ENCODE data around the gene KRTAP17-1.

KRTAP17-1 gene

DNA sequence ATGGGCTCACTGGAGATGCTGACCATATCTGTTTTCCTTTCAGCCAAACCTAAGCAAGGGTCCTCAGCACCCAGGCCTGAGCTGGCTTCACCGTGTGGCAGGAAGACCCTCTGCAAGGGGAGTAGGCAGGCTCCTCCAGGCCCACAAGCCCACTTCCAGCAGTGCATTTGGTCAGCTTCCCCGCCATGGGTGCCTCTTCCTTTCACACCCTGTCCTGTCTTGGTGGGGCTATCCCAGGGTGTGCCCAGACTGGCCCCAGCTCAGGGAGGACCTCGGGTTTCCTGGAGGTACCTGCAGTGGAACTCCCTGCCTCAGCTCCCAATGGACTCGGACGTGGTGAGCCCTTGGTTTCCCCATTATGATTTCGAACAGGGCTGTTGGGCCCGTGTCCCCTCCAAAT, 12.7 kb upstream of the KRTAP17-1 start:
- Histone ChIP-seq H3K27ac (ENCODE audit: low read length) (no peak overlapping the region), H3K9ac (ENCODE audit: low read length) (no peak overlapping the region), H3K9me3 (ENCODE audit: control insufficient read depth, low read depth, low read length) (no peaks in the 10 kb centered on the region), H3K4me3 (ENCODE audit: low read length) (no peak overlapping the region), H3K27me3 (ENCODE audit: control insufficient read depth, insufficient read depth, low read length) (no peaks in the 10 kb centered on the region), H3K36me3 (ENCODE audit: control insufficient read depth, low read depth, low read length) (no peaks in the 10 kb centered on the region), H3K4me1 (ENCODE audit: control insufficient read depth, low read depth, low read length) (no peaks in the 10 kb centered on the region)

DNA sequence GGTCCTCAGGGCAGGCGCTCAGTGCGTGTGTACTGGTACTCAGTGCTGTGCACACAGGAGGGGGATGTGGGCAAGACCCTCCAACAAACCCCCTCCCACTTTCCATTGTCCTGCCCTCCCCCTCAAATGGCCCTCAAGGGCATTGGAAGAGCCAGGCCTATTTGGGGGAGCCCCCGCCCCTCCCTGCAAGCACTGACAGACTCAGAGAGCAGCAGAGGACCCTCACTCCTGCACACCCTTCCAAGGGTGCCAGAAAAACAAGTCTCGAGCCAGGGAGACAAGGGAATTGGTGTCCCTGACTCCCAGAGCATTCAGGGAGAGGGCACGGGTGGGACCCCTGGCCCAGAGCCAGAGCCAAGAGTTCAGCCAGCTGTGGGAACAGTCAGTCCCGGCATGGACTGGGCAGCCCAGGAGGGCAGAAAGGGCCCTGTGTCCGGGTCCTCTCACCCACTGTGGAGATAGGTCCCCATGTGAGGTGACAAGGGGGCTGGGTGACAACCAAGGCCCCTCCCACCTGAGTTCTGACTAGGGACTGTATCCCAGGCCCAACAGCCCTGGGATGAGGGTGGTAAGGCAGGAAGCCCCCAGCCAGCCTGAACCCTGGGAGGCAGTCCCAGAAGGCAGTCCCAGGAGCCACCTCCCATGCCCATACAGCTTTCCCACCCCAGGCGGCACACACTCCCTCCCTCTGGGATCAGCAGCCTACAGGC, 12.1 kb upstream of the KRTAP17-1 start:
- Histone ChIP-seq H3K9me3 (ENCODE audit: control insufficient read depth, low read depth, low read length) (no peaks in the 10 kb centered on the region), H3K36me3 (ENCODE audit: control insufficient read depth, low read depth, low read length) (no peaks in the 10 kb centered on the region), H3K27ac (ENCODE audit: low read length) (no peak overlapping the region), H3K27me3 (ENCODE audit: control insufficient read depth, insufficient read depth, low read length) (no peaks in the 10 kb centered on the region), H3K4me1 (ENCODE audit: control insufficient read depth, low read depth, low read length) (no peaks in the 10 kb centered on the region), H3K9ac (ENCODE audit: low read length) (no peak overlapping the region), H3K4me3 (ENCODE audit: low read length) (no peak overlapping the region)

DNA sequence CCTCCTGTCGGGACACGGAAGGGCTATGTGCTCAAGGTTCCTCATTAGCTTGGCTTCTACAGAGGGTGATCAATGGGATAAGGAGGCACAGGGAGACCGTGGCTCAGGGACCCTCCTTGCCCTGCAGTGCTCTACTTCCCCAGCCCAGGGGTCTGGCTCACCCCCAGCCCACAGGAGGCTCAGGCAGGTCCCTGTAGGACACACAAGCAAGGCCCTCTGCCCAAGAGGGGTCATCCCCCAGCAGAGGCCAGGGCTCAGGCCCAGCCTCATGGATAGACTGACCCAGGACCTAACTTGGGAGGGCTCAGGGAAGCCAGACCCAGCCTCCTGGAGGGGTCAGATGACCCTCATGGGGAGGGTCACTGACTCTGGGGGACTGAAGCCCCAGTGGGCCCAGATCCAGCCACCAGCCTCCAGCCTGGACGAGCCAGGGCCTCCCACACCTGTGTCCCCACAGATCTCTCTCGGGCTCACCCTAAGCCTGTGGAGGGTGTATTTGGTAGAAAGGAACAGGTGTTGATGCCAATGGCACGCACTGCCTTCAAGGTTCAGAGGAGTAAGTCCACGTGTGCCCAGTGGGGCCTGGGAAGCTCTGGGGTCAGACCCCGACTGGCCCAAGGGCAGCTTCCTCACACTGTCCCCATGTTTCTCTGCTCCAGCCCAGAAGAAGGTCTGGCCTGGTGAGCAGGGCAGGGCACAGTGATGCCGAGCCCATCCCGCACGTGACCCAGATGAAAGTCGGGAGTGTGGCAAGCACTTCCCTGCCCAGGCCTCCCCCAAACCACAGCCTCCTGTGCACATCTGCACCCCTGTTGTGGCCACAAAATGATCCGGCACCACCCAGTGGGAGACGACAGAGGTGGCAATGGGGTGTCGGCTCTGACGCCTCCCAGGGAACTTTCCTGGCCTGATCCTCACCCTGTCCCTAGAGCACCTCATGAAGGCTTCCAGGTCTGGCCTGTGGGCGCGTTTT, 10.9 kb upstream of the KRTAP17-1 start:
- Histone ChIP-seq H3K9me3 (ENCODE audit: control insufficient read depth, low read depth, low read length) (no peaks in the 10 kb centered on the region), H3K36me3 (ENCODE audit: control insufficient read depth, low read depth, low read length) (no peaks in the 10 kb centered on the region), H3K9ac (ENCODE audit: low read length) (no peak overlapping the region), H3K4me3 (ENCODE audit: low read length) (no peak overlapping the region), H3K27ac (ENCODE audit: low read length) (no peak overlapping the region), H3K27me3 (ENCODE audit: control insufficient read depth, insufficient read depth, low read length) (no peaks in the 10 kb centered on the region), H3K4me1 (ENCODE audit: control insufficient read depth, low read depth, low read length) (no peaks in the 10 kb centered on the region)

DNA sequence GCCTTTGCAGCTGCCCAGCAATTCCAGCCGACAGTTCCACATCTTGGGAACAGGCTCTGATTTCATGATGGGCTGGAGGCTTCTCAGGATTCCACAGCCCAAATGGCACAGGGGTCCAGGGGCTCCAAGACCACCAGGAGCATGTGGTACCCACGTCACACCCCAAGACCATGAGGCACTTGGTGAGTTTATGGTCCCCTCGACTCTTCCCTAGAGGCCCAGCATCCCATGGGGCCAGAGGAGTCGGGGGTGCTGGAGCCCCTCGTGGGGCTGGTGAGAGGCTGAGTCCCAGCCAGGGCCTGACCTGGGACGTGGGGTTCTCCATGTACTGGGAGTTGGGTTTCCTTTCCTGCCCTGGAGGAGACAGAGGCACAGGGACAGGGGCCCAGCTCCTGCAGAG, 10.1 kb upstream of the KRTAP17-1 start:
- Histone ChIP-seq H3K36me3 (ENCODE audit: control insufficient read depth, low read depth, low read length) (no peaks in the 10 kb centered on the region), H3K9me3 (ENCODE audit: control insufficient read depth, low read depth, low read length) (no peaks in the 10 kb centered on the region), H3K27ac (ENCODE audit: low read length) (no peak overlapping the region), H3K4me3 (ENCODE audit: low read length) (no peak overlapping the region), H3K9ac (ENCODE audit: low read length) (no peak overlapping the region), H3K27me3 (ENCODE audit: control insufficient read depth, insufficient read depth, low read length) (no peaks in the 10 kb centered on the region), H3K4me1 (ENCODE audit: control insufficient read depth, low read depth, low read length) (no peaks in the 10 kb centered on the region)

DNA sequence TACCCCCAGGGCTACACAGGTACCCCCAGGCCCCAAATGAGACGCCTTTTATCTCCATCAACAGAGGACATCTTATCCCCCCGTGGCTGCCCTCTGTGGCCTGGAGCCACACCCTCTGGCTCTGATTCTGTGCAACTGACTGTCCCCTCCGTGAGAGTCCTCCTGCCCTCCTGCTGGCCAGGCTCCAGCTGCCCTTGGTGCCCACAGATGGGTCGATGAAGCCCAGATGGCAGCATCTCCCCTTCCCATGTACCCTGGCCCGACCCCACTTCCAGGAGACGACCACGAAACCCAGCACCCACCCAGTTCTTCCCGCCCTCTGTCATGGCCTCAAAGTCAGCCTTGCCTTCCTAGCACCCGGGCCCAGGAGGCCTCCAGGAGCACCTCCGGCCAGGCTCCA, 9.6 kb upstream of the KRTAP17-1 start:
- H3K4me3 ChIP-seq (ENCODE audit: low read length): no peak overlapping the region
- H3K9ac ChIP-seq (ENCODE audit: low read length): no peak overlapping the region
- no peaks in the 10 kb centered on the region for H3K9me3 ChIP-seq (ENCODE audit: control insufficient read depth, low read depth, low read length)
- H3K27me3 ChIP-seq (ENCODE audit: control insufficient read depth, insufficient read depth, low read length): no peaks in the 10 kb centered on the region
- no peaks in the 10 kb centered on the region for H3K4me1 ChIP-seq (ENCODE audit: control insufficient read depth, low read depth, low read length)
- H3K27ac ChIP-seq (ENCODE audit: low read length): no peak overlapping the region
- no peaks in the 10 kb centered on the region for H3K36me3 ChIP-seq (ENCODE audit: control insufficient read depth, low read depth, low read length)

DNA sequence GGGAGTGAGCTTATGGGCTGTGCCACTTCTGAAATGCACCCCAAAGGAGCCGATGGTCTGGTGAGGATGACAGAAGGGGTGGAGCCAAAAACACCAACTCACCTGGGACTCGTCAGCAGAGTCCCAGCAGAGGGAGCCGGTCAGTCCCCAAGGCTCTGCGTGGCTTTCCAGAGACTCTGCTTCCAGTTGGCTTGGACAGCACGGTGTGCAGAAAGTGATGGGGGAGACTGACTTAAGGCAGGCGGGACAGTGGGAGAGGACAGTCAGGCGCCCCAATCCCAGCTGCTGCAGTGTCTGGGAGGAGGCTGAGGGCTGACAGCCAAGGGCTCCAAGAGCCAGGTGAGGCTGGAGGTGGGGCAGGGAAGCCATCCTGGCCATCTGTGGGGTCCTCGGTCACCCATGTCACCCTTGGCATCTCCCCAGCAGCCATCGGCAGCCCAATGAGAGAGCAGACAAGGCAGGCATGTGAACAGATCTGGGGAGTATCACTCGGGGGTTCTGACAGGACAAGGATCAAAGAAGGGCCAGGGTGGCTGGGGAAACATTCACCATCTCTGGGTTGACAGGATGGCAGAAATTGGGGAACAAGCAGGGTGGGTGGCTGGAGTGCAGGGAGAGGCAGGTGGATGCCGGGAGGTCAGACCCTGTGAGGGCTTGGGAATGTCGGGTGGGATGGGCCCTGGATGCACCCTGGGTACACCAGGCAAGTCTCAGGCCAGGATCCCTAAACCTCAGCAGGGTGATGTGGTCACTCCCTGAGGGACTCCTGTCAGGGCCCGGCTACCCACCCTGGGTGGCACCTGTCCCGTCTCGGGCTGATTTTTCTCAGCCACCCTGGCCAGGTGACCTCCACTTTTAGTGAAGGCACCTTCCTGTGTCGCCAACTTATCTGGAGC, 8.9 kb upstream of the KRTAP17-1 start:
- no peaks in the 10 kb centered on the region for H3K36me3 ChIP-seq (ENCODE audit: control insufficient read depth, low read depth, low read length)
- no peak overlapping the region for H3K9ac ChIP-seq (ENCODE audit: low read length)
- H3K9me3 ChIP-seq (ENCODE audit: control insufficient read depth, low read depth, low read length): peaks cover 5% of the 10 kb centered on the region
- no peak overlapping the region for H3K4me3 ChIP-seq (ENCODE audit: low read length)
- no peaks in the 10 kb centered on the region for H3K4me1 ChIP-seq (ENCODE audit: control insufficient read depth, low read depth, low read length)
- no peaks in the 10 kb centered on the region for H3K27me3 ChIP-seq (ENCODE audit: control insufficient read depth, insufficient read depth, low read length)
- H3K27ac ChIP-seq (ENCODE audit: low read length): no peak overlapping the region

DNA sequence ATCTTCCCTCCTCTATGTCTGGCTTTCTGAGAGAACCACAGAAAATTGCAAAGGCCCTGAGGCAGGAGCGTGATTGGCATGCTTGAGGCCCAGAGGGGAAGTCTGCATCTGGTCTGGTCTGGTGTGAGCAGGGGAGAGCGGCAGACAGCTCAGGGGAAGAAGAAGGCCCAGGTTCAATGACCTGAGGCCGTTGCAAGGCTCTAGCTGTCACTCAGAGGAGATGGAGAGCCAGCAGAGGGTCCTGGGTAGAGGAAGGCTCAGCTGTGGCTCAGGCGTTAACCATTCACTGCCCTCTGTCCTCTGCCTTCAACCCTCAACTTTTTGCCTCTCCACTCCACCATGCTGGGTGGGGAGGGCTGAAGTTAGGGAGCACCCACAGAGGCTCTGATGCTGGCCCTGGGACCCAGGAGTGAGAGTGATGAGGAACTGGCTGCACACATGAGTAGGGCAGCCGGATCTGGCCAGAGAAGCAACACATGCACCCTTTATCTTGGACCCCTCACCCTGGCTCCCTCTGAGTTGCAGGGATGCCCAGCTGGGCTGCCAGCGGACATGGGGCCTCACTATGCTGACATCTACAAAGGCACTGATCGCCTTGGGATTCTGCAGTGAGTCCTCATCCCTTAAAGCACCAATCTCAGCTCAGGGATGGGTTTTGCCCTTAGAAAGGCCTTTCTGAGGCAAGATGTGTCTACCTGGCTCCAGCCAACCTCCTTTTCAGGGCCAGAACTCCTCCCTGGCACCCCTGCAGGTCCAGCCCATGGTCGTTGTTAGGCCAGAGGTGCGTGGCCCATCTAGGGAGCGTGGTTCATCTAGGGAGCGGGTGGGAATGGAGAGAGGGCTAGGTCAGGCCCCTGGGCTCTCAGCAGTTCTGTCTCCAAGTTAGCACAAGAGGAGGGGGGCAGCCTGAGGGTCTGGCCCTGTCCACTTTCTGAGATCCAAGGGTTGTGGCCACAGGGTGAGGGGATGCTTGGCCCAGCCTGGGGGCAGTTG, 7.7 kb upstream of the KRTAP17-1 start:
- Histone ChIP-seq H3K9me3 (ENCODE audit: control insufficient read depth, low read depth, low read length) (peaks cover 8% of the 10 kb centered on the region), H3K27me3 (ENCODE audit: control insufficient read depth, insufficient read depth, low read length) (no peaks in the 10 kb centered on the region), H3K36me3 (ENCODE audit: control insufficient read depth, low read depth, low read length) (no peaks in the 10 kb centered on the region), H3K27ac (ENCODE audit: low read length) (no peak overlapping the region), H3K9ac (ENCODE audit: low read length) (no peak overlapping the region), H3K4me1 (ENCODE audit: control insufficient read depth, low read depth, low read length) (no peaks in the 10 kb centered on the region), H3K4me3 (ENCODE audit: low read length) (no peak overlapping the region)

DNA sequence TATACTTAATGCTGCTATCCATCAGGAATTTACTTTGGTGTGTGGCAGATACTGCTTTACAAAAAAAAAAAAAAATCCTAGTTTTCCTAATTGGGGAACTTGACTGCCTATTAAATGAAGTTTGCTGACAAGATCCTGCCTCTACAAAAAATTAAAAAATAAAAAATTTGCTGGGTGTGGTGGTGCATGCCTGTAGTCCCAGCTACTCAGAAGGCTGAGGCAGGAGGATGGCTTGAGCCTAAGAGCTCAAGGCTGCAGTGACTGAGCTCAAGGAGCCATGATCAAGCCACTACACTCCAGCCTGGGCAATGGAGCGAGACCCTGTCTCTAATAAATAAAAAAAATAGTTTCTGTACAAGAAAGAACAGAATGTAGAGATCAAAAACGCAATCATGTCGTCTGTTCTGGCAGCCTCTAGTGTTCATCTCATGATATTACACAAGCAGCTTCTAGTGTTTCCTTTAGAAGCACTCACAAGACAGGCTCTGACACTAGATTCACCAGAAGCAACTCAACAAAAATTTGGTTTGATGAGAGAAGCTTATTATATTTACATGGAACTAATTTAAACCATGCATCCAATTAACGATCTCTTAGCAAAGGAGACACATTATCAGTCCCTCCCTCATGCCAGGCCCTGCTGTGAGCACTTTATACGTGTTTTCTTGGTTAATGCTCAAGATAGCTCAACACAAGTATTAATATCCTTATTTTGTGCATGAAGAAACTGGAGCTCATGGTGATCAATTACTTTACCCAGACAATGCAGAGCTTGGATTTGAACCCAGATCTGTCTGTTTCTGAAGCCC, 6.8 kb upstream of the KRTAP17-1 start:
- H3K9ac ChIP-seq (ENCODE audit: low read length): no peak overlapping the region
- no peaks in the 10 kb centered on the region for H3K27me3 ChIP-seq (ENCODE audit: control insufficient read depth, insufficient read depth, low read length)
- no peak overlapping the region for H3K27ac ChIP-seq (ENCODE audit: low read length)
- H3K4me1 ChIP-seq (ENCODE audit: control insufficient read depth, low read depth, low read length): no peaks in the 10 kb centered on the region
- no peak overlapping the region for H3K4me3 ChIP-seq (ENCODE audit: low read length)
- peaks cover 8% of the 10 kb centered on the region for H3K9me3 ChIP-seq (ENCODE audit: control insufficient read depth, low read depth, low read length)
- H3K36me3 ChIP-seq (ENCODE audit: control insufficient read depth, low read depth, low read length): no peaks in the 10 kb centered on the region

DNA sequence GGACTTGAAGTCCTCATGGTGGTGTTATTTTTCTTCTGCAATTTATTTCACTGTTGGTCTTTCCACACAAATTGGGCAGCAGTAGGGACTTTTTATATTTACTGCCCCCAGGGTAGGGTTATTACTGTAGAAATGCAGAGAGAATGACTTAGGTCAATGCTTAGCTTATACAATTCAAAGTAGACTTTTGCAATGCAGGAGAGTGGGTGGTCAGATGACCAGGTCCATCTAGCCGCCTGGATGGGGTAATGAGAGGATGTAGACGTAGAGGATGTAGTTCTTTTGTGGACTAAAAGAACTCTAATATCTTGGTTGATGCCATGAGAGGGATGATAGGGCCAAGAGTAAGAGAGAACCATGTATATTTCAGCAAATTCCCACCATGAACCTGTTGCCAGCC, 2.7 kb upstream of the KRTAP17-1 start:
- peaks cover 8% of the 10 kb centered on the region for H3K9me3 ChIP-seq (ENCODE audit: control insufficient read depth, low read depth, low read length)
- H3K9ac ChIP-seq (ENCODE audit: low read length): no peak overlapping the region
- no peaks in the 10 kb centered on the region for H3K4me1 ChIP-seq (ENCODE audit: control insufficient read depth, low read depth, low read length)

DNA sequence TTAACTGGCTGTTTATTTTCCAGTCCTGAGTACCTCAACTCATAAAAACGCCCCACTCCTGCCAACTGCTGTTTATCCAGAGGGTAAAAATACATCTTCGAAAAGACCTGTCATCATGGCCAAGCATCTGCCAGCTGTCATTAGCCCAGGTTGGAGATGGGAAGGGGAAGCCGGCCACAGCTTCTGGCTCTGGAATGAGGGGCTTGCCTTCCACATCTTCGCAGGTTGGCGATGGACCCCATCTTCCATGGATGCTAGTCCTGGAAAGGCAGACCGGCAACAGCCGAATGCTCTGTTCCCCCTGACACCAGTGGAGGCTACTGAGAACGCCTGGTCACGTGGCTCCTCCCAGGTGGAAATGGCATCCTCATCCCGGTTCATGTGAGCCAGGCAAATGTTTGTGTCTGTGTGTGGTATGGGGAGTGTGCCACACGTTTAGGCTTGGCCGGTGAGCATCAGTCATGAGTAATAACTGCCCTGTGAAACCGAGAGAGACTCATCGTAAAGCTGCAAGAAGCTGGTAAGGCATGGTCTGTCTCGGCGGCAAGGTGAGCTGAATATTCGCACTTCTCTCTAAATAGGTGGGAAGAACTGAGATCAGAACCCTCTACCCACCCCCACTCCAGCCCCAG, 420 bp upstream of the KRTAP17-1 start:
- peaks cover 8% of the 10 kb centered on the region for H3K9me3 ChIP-seq (ENCODE audit: control insufficient read depth, low read depth, low read length)
- H3K27ac ChIP-seq (ENCODE audit: low read length): no peak overlapping the region
- no peaks in the 10 kb centered on the region for H3K27me3 ChIP-seq (ENCODE audit: control insufficient read depth, insufficient read depth, low read length)
- no peak overlapping the region for H3K4me3 ChIP-seq (ENCODE audit: low read length)
- no peaks in the 10 kb centered on the region for H3K4me1 ChIP-seq (ENCODE audit: control insufficient read depth, low read depth, low read length)
- H3K9ac ChIP-seq (ENCODE audit: low read length): no peak overlapping the region
- H3K36me3 ChIP-seq (ENCODE audit: control insufficient read depth, low read depth, low read length): no peaks in the 10 kb centered on the region

More for the DNA sequence above, 2.7 kb upstream of the KRTAP17-1 start:
- Histone ChIP-seq H3K36me3 (ENCODE audit: control insufficient read depth, low read depth, low read length) (no peaks in the 10 kb centered on the region), H3K4me3 (ENCODE audit: low read length) (no peak overlapping the region), H3K27ac (ENCODE audit: low read length) (no peak overlapping the region), H3K27me3 (ENCODE audit: control insufficient read depth, insufficient read depth, low read length) (no peaks in the 10 kb centered on the region)

Data from iPS-18a (cell line).